GM21515 (cell line): Measurements from ENCODE around the gene GPER1.

Source experiments
- ATAC-seq: cut with Tn5 transposase; IDR thresholded peaks from one replicate; pipeline ENCODE4 v1.9.1; 2021; ENCODE audit not compliant: unreplicated experiment

Gene GPER1

DNA sequence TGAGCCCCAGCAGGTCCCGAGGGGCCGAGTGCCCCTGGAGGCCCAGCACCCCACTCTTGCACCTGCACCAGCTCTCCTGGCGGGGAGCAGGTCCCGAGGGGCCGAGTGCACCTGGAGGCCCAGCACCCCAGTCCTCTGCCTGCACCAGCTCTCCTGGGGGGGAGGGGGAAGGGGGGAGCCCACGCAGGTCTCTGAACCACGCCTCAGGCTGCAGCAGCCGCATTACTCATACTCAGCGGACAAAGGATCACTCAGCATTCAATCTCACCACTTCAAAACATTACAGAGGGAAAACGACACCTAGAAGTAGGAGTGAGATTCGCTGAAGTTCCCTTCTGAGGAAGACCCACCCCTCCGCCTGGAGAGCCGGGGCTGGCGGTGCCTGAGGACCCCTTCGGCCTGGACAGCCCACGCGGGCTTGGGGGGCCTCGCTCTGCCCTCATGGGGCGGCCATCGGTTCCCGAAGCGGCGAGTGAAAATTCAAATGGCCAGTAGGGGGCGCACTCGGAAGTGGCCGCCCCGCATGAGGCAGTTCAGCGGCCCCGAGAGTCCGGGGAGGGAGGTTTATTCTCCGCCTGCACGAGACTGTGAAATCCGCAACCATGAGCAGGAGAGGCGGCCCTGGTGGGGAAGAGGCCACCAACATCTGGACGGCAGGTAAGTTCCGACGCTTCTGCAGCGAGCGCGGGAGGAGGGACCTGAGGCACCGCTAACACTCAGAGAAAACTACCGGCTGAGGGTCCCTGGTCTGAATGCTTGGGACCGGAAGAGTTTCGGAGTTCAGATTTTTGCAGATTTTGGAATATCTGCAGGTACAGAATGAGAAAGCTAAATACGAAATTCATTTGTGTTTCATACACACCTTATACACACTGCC, 1.1 kb upstream of the GPER1 start:
- peak; percentile 72 for ATAC-seq

DNA sequence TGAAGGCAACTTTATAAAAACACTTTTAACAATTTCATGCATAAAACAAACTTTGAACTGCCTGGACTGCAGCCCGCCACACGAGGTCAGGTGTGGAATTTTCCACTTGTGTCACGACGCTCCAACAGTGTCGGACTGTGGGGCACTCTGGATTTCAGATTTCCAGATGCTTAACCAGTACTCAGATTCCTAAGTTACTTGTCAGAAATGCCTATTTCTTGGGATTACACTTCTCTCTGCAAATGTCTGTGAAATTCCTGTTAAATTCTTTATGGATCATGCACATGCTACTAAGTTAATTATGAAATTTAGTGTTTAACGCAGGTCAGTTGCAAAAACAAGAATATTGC, 473 bp upstream of the GPER1 start:
- ATAC-seq: no peak

DNA sequence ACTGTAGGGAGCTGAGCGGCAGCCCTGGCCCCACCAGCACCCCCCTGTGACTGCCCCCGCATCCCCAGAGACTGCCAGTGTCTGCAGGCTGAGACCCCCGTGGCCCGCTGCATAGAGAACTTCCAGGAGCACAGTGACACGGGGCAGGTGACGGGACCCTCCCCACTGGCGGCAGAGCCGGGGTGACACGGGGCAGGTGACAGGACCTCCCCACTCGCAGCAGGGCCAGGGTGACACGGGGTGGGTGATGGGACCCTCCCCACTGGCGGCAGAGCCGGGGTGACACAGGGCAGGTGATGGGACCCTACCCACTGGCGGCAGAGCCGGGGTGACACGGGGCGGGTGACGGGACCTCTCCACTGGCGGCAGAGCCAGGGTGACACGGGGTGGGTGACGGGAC, 2.3 kb downstream of the GPER1 start:
- ATAC-seq: no peak

DNA sequence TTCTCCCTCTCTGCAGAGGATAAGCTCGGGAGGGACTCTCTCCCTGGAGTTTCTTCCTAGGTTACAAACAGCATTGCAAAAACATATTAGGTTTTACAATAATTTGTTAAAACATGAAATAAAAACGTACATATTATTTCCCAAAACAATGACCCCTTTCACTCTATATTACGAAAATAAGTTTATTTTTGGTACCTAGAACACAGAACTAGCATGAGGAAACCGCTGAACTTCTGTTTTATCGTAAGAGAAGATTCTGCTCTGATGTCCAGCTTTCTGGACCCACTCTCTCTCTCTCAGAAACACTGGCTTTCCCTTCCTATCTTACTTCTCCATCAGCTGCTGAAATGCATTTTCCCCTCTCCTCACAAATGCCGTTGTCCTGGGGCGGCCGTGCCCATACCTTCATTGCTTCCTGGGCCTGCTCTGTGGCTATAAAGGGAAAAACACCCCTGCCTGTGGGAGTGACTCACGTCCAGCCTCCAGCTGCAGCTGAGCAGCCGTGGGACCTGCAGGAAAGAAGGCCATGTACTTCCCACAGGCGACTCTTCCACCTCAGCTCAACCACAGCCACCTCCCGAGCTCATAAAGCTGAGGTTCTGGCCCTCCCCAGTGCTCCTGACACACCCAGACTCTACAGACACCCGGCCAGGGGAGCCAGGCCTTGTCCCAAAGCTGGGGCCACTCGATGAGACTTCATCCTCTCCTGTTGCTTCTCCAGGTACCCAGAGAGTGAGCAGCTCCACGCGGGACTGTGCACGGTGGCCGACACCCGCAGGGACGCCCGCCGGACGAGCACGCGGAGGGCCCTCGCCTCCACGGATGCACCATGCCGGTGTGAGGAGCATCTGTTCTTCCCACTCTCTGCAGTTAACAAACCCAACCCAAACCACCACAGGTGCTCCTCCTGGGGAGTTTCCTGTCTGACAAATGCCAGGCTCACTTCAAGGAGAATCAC, 3.1 kb downstream of the GPER1 start:
- no peak for ATAC-seq

DNA sequence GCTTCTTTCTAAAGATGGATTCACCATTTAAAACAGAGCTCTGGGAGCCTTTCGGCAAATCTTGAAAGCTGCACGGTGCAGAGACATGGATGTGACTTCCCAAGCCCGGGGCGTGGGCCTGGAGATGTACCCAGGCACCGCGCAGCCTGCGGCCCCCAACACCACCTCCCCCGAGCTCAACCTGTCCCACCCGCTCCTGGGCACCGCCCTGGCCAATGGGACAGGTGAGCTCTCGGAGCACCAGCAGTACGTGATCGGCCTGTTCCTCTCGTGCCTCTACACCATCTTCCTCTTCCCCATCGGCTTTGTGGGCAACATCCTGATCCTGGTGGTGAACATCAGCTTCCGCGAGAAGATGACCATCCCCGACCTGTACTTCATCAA, 3.7 kb downstream of the GPER1 start:
- no peak for ATAC-seq

DNA sequence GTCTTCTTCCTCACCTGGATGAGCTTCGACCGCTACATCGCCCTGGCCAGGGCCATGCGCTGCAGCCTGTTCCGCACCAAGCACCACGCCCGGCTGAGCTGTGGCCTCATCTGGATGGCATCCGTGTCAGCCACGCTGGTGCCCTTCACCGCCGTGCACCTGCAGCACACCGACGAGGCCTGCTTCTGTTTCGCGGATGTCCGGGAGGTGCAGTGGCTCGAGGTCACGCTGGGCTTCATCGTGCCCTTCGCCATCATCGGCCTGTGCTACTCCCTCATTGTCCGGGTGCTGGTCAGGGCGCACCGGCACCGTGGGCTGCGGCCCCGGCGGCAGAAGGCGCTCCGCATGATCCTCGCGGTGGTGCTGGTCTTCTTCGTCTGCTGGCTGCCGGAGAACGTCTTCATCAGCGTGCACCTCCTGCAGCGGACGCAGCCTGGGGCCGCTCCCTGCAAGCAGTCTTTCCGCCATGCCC, 4.3 kb downstream of the GPER1 start:
- no peak for ATAC-seq

DNA sequence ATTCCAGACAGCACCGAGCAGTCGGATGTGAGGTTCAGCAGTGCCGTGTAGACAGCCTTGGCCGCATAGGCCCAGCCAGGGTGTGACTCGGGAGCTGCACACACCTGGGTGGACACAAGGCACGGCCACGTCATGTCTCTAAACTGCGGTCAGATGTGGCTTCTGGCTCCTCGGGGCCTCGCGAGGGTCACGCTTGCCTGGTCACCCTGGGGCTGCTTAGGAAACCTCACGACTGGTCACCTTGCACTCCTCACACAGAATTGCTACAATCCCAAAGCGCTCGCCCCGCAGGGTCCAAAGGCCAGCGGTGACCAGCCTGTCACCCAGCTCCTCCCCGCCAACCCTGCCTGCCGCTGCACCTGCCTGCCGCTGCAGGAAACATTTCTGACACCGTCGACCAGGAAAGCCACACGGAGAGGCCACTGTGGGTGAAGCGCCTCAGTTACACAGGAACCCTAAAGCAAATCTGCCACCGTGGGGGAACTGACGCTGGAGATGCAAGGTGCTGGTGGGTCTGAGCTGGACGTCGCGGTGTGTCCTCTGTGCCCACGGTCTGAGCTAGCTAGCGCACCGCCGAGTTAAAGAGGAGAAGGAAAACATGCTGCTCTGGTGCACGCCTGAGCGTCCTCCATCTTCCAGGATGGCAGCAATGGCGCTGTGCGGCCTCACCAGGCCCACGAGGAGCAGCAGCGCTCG, 5.0 kb downstream of the GPER1 start:
- no peak for ATAC-seq

DNA sequence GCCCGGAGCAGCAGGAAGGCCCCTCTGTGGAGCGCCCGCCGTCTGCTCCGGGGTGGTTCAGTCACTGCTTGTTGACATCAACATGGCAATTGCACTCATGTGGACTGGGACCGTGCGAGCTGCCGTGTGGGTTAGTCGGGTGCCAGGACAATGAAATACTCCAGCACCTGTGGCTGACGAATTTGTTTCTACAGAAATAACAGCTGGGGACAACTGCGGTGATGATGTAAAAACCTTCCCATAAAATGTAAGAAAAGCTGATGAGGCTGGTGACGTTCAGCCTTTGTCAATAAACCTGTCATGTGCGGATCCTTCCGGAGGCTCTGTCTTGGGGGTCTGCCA, 5.6 kb downstream of the GPER1 start:
- ATAC-seq: no peak

DNA sequence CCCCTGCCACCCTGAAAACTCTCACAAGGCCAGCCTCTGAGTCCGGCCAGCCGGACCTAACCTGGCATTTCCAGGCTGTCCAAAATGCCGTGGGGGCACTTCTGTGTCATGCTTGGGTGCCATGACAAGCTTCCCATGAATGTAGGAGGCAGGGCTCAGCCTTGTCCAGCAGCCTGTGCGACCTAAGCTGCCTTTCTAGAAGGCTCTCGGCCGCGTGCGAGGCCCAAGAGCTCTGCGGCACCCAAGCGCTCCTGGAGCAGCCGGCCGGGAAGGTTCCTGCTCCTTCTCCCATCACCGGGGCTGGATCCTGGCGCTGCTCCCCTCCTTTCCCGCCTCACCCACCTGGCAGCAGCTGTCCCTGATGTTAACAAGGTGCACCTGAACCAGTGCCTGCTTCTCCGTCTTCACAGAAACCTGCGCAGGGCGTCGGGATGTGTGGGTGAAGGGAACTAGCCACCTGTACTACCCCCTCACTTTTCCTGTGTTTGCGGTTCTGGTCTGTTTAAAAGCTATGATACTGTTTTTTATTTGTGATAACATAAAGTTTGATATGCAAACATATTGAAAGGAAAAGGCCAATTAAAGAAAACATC, 6.1 kb downstream of the GPER1 start:
- ATAC-seq: no peak

DNA sequence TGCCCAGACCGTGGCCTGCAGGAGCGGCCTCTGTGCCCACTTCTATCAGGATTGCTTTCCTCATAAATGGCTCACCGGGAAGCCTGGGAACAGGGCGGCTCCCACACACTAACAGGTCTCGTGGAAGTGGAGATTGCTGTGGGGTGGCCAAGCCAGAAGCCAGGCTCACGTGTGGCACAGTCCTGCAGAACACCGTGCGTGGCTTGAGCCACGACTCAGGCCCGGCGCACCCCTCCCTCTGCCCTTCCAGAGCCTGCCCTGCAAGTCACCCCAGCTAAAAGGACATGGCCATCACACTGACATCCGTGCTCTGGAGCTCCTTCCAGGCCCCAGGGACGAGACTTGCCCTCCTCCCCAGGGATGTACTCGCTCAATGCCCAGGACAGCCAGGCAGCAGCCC, 7.0 kb downstream of the GPER1 start:
- no peak for ATAC-seq

DNA sequence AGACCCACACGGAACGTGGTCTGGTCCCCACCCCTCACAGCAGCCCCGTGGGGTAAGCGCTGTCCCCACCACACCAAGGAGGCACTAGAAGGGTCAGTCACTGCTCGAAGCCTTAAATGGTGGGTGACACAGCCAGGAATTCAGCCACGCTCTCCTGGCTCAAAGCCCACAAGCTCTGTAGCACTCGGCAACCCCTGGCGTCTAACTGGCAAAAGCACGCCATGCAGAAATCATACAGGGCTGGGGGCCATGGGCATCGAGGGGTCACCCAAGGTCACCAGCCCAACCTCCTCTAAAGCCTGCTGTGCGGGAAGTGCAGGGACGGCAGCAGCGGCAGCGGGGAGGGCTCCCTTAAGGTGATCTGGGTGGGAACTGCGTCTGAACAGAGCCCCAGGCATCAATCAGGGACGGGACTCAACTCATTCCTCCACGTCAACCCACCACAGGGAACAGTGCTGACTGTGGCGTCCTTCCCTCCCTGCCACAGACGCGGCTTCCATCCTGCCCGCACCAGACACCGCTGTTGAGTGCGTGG, 7.8 kb downstream of the GPER1 start:
- ATAC-seq: no peak

DNA sequence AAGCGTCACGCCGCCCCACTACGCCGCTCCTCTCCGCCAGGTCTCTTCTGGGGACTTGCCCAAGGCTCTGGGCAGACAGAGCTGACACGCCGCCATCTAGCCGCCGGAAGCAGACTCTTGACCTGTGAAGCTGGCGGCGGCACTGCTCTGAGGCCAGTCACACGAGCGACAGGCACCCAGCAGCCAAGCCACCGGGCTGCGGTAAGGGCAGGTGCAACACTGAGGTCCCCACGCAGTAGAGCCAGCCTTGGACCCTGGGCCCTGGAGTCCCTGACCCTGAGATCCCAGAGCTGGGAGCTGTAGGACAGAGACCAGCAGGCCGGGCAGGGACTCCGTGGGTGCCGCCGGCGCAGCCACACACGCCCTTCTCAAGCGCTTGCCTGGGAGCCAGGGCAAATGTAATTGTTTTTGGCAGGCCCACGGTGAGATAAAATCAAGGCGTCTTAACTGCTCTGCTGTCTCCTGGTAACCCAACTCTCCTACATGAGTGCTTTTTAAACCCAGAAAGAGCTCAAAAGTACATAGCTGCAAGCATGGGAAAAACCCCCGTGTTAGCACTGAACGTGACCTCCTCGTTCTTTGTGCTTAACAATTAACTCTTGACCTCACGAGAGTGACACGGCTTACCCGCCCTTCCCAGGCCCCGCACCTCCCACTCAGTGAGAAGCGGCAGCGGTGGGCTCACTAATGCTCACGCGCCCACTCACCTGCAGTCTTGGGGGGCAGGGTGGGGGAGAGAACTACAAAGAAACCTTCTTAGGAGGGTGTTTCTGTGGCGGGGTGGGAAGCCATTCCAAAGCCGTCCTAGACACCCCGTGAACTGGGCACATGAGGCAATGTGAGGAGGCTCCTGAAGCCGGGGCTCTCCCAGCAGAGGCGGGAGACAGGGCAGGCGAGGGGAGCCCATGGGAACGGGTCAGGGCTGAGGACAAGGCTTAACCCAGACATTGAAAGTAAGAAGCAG, 8.5 kb downstream of the GPER1 start:
- ATAC-seq: no peak

DNA sequence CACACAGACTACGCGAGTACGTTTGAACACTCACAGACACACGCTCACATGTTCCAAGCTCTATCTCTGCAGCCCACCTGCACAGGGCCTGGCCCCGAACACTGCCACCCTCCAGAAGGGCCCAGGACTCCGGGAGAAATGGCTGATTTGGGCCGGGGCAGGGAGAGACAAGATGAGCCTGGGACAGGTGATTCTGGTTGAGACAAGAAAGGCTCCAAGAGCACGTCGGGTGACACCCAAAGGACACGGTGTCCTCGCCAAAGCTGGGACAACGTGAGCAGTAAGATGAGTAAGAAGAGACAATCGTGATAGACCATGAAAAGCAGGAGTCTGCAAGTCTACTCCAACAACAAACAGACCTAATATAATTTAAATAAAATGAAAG, 9.2 kb downstream of the GPER1 start:
- no peak for ATAC-seq

DNA sequence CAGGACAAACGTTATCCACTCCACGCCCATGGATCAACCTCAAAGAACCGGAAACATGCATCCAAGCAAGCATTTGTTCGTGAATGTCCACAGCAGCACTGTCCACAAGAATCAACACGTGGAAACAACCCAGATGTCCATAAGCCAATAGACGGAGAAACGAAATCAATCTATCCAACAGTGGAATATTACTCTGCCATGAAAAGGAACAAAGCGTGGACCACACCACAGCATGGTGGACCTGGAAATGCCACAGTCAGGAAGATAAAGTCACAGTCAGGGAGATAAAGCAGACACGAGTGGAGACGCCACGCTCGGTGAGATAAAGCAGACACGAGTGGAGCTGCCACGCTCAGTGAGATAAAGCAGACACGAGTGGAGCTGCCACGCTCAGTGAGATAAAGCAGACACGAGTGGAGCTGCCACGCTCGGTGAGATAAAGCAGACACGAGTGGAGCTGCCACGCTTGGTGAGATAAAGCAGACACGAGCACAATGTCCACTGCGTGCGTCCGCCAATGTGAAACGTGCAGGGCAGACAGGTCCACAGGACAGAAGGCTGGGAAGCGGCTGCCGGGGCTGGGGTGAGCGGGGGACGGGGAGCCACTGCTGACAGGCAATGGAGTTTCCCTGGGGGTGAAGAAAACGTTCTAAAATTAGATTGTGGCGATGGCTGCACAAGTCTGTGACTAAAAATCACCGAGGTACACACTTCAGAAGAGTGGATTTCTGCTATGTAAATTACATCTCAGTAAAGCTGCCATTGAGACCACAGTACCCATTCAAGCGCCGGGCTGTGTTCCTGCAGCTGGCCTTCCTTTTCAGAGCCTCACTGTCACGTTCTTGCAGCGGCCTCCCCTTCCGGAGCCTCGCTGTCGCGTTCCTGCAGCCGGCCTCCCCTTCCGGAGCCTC, 10.6 kb downstream of the GPER1 start:
- no peak for ATAC-seq

DNA sequence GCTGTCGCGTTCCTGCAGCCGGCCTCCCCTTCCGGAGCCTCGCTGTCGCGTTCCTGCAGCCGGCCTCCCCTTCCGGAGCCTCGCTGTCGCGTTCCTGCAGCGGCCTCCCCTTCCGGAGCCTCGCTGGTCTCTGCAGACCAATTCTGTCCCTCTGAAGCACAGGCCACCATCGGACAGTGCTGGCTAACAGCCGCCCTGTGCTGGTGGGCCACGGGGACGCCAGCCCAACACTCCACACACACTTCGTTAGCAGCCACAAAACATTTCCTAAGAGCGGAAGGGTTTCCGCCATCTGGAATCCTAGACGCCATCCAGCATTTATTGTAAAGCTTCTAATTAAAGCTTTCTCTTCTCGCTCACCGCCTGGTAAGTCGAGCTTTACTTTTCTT, 11.2 kb downstream of the GPER1 start:
- ATAC-seq: no peak

DNA sequence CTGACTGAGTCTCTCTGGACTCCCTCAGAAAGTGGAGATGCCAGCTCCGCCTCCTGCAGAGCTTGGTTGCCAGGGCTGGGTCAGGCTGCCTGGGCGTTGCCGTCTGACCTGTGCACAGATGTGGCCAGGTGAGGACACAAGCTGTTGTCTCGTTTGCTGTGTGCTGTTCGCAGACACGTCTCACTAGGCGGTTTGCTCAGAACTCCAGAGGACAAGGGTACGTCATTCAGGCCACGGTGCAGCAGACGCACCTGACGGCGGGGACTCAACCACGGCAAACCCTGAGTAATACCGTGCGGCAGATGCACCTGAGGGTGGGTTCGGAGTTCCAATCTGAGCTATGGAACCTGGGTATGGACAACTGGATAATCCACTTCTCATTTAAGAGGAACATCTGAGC, 11.7 kb downstream of the GPER1 start:
- no peak for ATAC-seq

DNA sequence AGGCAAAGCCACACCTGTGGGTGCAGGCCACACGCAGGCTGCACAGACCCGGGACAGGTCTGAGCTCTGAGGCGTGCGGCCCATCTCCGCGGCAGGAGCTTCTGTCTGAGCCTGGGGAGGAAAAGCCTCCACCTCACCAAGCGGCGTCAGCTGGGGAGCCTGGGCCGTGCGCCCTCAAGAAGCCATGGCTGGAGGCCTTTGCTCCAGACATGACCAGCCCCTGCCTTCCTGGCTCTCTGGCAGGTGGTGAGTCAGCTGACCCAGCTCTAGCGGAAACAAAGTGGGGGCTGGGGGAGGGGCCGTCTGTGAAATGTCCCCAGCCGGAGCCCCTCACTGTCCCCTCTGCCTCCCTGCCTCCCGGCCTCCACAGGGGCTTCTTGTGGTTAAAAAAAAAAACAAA, 12.5 kb downstream of the GPER1 start:
- ATAC-seq: no peak

DNA sequence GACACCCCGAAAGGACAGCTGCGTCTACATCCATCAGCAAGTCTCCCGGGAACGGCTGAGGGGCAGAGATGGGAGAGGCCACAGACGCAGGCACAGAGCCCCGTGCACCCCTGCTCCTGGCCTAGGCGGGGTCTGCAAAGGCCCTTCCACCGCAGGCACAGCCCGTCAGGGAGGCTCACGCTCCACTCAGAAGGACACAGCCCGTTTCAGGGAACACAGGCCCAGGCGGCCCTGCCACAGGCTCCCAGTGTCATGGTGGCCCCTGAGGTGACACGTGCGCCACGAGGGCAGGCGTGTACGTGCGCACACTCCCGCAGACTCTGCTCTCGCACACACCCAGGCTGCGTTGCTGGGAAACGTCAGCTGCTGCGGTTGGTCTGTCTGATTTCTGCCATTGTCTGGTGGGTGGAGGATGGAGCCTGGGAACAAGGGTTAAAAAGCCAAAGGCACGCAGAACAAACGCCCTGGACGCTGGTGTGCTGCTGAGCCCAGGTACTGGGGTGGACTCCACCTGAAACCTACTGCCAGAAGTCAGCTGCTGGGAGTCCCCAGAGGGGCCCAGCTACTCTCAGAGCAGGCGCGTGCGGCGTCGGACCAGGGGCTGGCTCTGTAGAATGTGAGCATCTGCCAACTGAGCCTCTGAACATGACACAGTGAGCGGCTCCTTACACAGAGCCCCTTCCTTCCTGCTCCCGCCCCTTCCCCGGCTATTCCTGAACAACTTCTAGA, 13.1 kb downstream of the GPER1 start:
- ATAC-seq: no peak
